Activated CD8-positive, alpha-beta memory T cell treated with anti-CD3 and anti-CD28 coated beads, Interleukin-2, amount 10 ng/mL, durations not matched to agents 7 days and 5 days (primary cell): ENCODE measurements around the gene PTPRN2. TPM values are rescaled to one million over a fixed set of nuclear protein-coding genes. Genes with fewer than 3 reads are reported as not detected.
"Not testable (repeated sequence)": the region's sequence is repeated elsewhere in the genome, so short reads cannot be mapped to it uniquely, and the experiment has no call there.

Experiments used
- ATAC-seq: fragments of 150-1000 bp; cut with Tn5 transposase; one replicate; pipeline ENCODE4 v1.10.0; 2021; ENCODE audit warnings: moderate library complexity
- CTCF ChIA-PET: fragments of 350-600 bp; sonication (Branson Sonifier 250); formaldehyde crosslinking; loops from one replicate; lab custom pipeline; 2021; ENCODE audit warnings: antibody characterized with exemption; lab: Charles Lee
- DNase-seq: peaks from one replicate; pipeline ENCODE4 v3.0.0-alpha.2; 2020
- H3K27ac Mint-ChIP-seq: one replicate; pipeline ENCODE4 v1.8.0; 2021; ENCODE audit warnings: mild to moderate bottlenecking, mixed read lengths
- H3K27me3 Mint-ChIP-seq: one replicate; pipeline ENCODE4 v1.8.0; 2021; ENCODE audit warnings: mixed read lengths
- H3K36me3 Mint-ChIP-seq: one replicate; pipeline ENCODE4 v1.8.0; 2021; ENCODE audit warnings: mild to moderate bottlenecking, mixed read lengths
- H3K4me1 Mint-ChIP-seq: one replicate; pipeline ENCODE4 v1.8.0; 2021; ENCODE audit warnings: mixed read lengths
- H3K4me3 Mint-ChIP-seq: one replicate; pipeline ENCODE4 v1.8.0; 2021; ENCODE audit warnings: mild to moderate bottlenecking, moderate library complexity, mixed read lengths
- H3K9me3 Mint-ChIP-seq: one replicate; pipeline ENCODE4 v1.8.0; 2022; ENCODE audit warnings: low read depth, mixed read lengths
- total RNA-seq, 2 experiments: library from RNA; stranded (reverse); gene quantifications; one replicate each; pipeline ENCODE4 v1.2.3, GENCODE V29; 2021

The PTPRN2 gene
- total RNA-seq, 2 experiments from 2014 or later: 3.2 to 5.7 TPM

GRCh38 chr7:158310924-158311666 lies 276.5 kb downstream of the PTPRN2 start:
- CTCF ChIA-PET: no interaction called here
- ATAC-seq (no peak), DNase-seq (no peak)
- no peaks in the 10 kb centered on the region for H3K27me3 Mint-ChIP-seq
- H3K4me1 Mint-ChIP-seq: no peaks in the 10 kb centered on the region
- no peak overlapping the region for H3K4me3 Mint-ChIP-seq
- H3K9me3 Mint-ChIP-seq: peaks cover 28% of the 10 kb centered on the region
- H3K27ac Mint-ChIP-seq: no peak overlapping the region
- peaks cover 2% of the 10 kb centered on the region for H3K36me3 Mint-ChIP-seq

- no peak for ATAC-seq
- Mint-ChIP-seq H3K4me3 (no peak overlapping the region), H3K4me1 (no peaks in the 10 kb centered on the region), H3K9me3 (peaks cover 28% of the 10 kb centered on the region), H3K36me3 (peaks cover 2% of the 10 kb centered on the region), H3K27ac (no peak overlapping the region), H3K27me3 (no peaks in the 10 kb centered on the region)
- CTCF ChIA-PET: no interaction called here
- peak; percentile 22 for DNase-seq
Measured at GRCh38 chr7:158309868-158310763, 277.5 kb downstream of the PTPRN2 start.

- CTCF ChIA-PET: no interaction called here
- DNase-seq (no peak), ATAC-seq (no peak)
- no peaks in the 10 kb centered on the region for H3K4me1 Mint-ChIP-seq
- peaks cover 2% of the 10 kb centered on the region for H3K36me3 Mint-ChIP-seq
- H3K9me3 Mint-ChIP-seq: peaks cover 24% of the 10 kb centered on the region
- no peak overlapping the region for H3K4me3 Mint-ChIP-seq
- no peaks in the 10 kb centered on the region for H3K27me3 Mint-ChIP-seq
- H3K27ac Mint-ChIP-seq: no peak overlapping the region
Measured at GRCh38 chr7:158308001-158308400, 279.6 kb downstream of the PTPRN2 start.

GRCh38 chr7:158304072-158304471 lies 283.6 kb downstream of the PTPRN2 start:
- ATAC-seq, CTCF ChIA-PET, H3K4me3 Mint-ChIP-seq, H3K27me3 Mint-ChIP-seq, H3K27ac Mint-ChIP-seq, H3K4me1 Mint-ChIP-seq, H3K36me3 Mint-ChIP-seq, H3K9me3 Mint-ChIP-seq, DNase-seq: not testable (repeated sequence)

- Mint-ChIP-seq H3K4me3 (no peak overlapping the region), H3K27me3 (no peaks in the 10 kb centered on the region), H3K9me3 (peaks cover 5% of the 10 kb centered on the region), H3K4me1 (no peaks in the 10 kb centered on the region), H3K27ac (no peak overlapping the region), H3K36me3 (no peaks in the 10 kb centered on the region)
- no peak for DNase-seq
- ATAC-seq: no peak
- CTCF ChIA-PET: no interaction called here
Measured at GRCh38 chr7:158303121-158303520, 284.5 kb downstream of the PTPRN2 start.

- Mint-ChIP-seq H3K27ac (no peak overlapping the region), H3K9me3 (peaks cover 2% of the 10 kb centered on the region), H3K4me1 (no peaks in the 10 kb centered on the region), H3K36me3 (no peaks in the 10 kb centered on the region), H3K27me3 (no peaks in the 10 kb centered on the region), H3K4me3 (no peak overlapping the region)
- DNase-seq (peak; percentile 35), ATAC-seq (no peak)
- CTCF ChIA-PET: no interaction called here
Measured at GRCh38 chr7:158302274-158303070, 285.2 kb downstream of the PTPRN2 start.

- Mint-ChIP-seq H3K4me1 (no peaks in the 10 kb centered on the region), H3K4me3 (no peak overlapping the region), H3K9me3 (no peaks in the 10 kb centered on the region), H3K36me3 (no peaks in the 10 kb centered on the region), H3K27me3 (no peaks in the 10 kb centered on the region), H3K27ac (no peak overlapping the region)
- DNase-seq: no peak
- CTCF ChIA-PET: no interaction called here
- ATAC-seq: no peak
Measured at GRCh38 chr7:158301207-158301606, 286.4 kb downstream of the PTPRN2 start.

GRCh38 chr7:158300427-158300826 lies 287.2 kb downstream of the PTPRN2 start:
- no peak overlapping the region for H3K27ac Mint-ChIP-seq
- DNase-seq (peak; percentile 31), ATAC-seq (no peak)
- no peaks in the 10 kb centered on the region for H3K4me1 Mint-ChIP-seq
- H3K4me3 Mint-ChIP-seq: no peak overlapping the region
- CTCF ChIA-PET: no interaction called here
- H3K27me3 Mint-ChIP-seq: no peaks in the 10 kb centered on the region
- peaks cover 3% of the 10 kb centered on the region for H3K9me3 Mint-ChIP-seq
- H3K36me3 Mint-ChIP-seq: no peaks in the 10 kb centered on the region

GRCh38 chr7:158299607-158300006 lies 288.0 kb downstream of the PTPRN2 start:
- no peaks in the 10 kb centered on the region for H3K36me3 Mint-ChIP-seq
- no peak overlapping the region for H3K27ac Mint-ChIP-seq
- peaks cover 3% of the 10 kb centered on the region for H3K9me3 Mint-ChIP-seq
- H3K4me1 Mint-ChIP-seq: no peaks in the 10 kb centered on the region
- CTCF ChIA-PET: no interaction called here
- no peaks in the 10 kb centered on the region for H3K27me3 Mint-ChIP-seq
- H3K4me3 Mint-ChIP-seq: no peak overlapping the region
- DNase-seq (peak; percentile 9), ATAC-seq (no peak)

GRCh38 chr7:158296798-158297104 lies 290.9 kb downstream of the PTPRN2 start:
- Mint-ChIP-seq H3K27ac (no peak overlapping the region), H3K4me3 (no peak overlapping the region), H3K9me3 (peaks cover 3% of the 10 kb centered on the region), H3K4me1 (no peaks in the 10 kb centered on the region), H3K27me3 (no peaks in the 10 kb centered on the region), H3K36me3 (no peaks in the 10 kb centered on the region)
- no peak for ATAC-seq
- CTCF ChIA-PET: no interaction called here
- DNase-seq: no peak

- DNase-seq: peak; percentile 22
- no peak overlapping the region for H3K4me3 Mint-ChIP-seq
- H3K27me3 Mint-ChIP-seq: no peaks in the 10 kb centered on the region
- CTCF ChIA-PET: no interaction called here
- no peaks in the 10 kb centered on the region for H3K36me3 Mint-ChIP-seq
- no peak overlapping the region for H3K27ac Mint-ChIP-seq
- peaks cover 3% of the 10 kb centered on the region for H3K9me3 Mint-ChIP-seq
- no peaks in the 10 kb centered on the region for H3K4me1 Mint-ChIP-seq
- no peak for ATAC-seq
Measured at GRCh38 chr7:158295966-158296797, 291.4 kb downstream of the PTPRN2 start.

- ATAC-seq, H3K4me3 Mint-ChIP-seq, H3K27me3 Mint-ChIP-seq, H3K9me3 Mint-ChIP-seq, H3K27ac Mint-ChIP-seq, H3K36me3 Mint-ChIP-seq, H3K4me1 Mint-ChIP-seq, CTCF ChIA-PET: not testable (repeated sequence)
- peak; percentile 14 for DNase-seq
Measured at GRCh38 chr7:158294468-158295215, 293.0 kb downstream of the PTPRN2 start.
